ENCODE measurements around the gene NOC2L. TPM values are rescaled to one million over a fixed set of nuclear protein-coding genes. Genes with fewer than 3 reads are reported as not detected.

NOC2L gene
- total and polyA plus RNA-seq, 2 experiments from 2014 or later: 95.4 to 119 TPM

DNA sequence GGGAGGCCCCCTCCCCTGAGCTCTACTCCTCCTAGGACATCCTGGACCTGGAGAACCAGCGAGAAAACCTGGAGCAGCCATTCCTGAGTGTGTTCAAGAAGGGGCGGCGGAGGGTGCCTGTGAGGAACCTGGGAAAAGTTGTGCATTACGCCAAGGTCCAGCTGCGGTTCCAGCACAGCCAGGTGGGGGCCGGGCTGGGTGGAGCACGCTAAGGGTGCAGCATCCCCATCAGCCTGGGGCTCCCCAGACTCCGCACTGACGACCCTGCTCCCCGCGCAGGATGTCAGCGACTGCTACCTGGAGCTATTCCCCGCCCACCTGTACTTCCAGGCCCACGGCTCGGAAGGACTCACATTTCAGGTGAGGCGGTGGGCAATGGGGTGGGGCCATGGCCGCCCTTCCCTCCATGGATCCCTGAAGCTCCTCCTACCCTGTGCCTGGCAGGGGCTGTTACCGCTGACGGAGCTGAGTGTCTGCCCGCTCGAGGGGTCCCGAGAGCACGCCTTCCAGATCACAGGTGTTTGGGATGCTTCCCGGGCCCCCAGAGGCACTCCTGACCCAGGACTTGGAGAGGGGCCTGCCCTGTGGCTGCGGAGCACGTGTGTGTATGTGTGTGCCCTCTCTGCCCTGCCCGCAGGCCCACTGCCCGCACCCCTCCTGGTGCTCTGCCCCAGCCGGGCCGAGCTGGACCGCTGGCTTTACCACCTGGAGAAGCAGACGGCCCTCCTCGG is 11.4 kb upstream of the NOC2L start:
- no peak overlapping the region for H3K27ac ChIP-seq
- TF ChIP-seq, protein P1, sequence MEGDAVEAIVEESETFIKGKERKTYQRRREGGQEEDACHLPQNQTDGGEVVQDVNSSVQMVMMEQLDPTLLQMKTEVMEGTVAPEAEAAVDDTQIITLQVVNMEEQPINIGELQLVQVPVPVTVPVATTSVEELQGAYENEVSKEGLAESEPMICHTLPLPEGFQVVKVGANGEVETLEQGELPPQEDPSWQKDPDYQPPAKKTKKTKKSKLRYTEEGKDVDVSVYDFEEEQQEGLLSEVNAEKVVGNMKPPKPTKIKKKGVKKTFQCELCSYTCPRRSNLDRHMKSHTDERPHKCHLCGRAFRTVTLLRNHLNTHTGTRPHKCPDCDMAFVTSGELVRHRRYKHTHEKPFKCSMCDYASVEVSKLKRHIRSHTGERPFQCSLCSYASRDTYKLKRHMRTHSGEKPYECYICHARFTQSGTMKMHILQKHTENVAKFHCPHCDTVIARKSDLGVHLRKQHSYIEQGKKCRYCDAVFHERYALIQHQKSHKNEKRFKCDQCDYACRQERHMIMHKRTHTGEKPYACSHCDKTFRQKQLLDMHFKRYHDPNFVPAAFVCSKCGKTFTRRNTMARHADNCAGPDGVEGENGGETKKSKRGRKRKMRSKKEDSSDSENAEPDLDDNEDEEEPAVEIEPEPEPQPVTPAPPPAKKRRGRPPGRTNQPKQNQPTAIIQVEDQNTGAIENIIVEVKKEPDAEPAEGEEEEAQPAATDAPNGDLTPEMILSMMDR (IDR thresholded peaks at IDR 0.05; ENCODE audit: low read depth, low read length): no peak
- DNase-seq (ENCODE audit: low read depth in 1 of 2, low spot score in 1 of 2): no peak
- H3K4me3 ChIP-seq: no peak overlapping the region
- peaks cover 99% of the 10 kb centered on the region for H3K27me3 ChIP-seq
- H3K4me1 ChIP-seq (ENCODE audit: low read depth): no peaks in the 10 kb centered on the region
- no peaks in the 10 kb centered on the region for H3K36me3 ChIP-seq
- H3K9me3 ChIP-seq (ENCODE audit: low read depth): no peaks in the 10 kb centered on the region

DNA sequence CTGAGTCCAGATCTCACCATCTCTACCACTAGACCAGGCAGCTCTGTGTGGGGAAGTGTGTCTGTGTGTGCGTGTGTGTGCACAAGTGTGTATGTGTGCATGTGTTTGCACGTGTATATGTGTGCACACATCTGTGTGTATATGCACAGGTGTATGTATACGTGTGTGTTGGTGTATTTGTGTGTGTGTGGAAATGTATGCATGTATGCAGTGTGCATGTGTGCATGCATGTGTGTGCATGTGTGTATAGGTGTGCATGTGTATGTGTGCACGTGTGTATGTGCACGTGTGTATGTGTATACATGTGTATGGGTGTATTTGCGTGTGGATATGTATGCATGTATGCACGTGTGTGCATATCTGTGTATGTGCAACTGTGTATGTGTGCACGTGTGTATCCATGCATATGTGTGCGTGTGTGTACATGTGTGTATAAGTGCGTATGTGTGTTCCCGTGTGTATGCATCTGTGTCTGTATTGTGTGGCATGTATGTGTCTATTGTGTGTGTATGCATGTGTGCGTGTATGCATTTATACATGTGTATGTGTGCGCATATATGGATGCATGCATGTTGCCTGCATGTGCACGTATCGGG is 10.3 kb upstream of the NOC2L start:
- H3K4me3 ChIP-seq: no peak overlapping the region
- H3K27me3 ChIP-seq: peaks cover 92% of the 10 kb centered on the region
- H3K9me3 ChIP-seq (ENCODE audit: low read depth): no peaks in the 10 kb centered on the region
- no peaks in the 10 kb centered on the region for H3K4me1 ChIP-seq (ENCODE audit: low read depth)
- no peak for DNase-seq (ENCODE audit: low read depth in 1 of 2, low spot score in 1 of 2)
- no peak overlapping the region for H3K27ac ChIP-seq
- H3K36me3 ChIP-seq: no peaks in the 10 kb centered on the region
- TF ChIP-seq, protein P1 (IDR thresholded peaks at IDR 0.05; ENCODE audit: low read depth, low read length): no peak

DNA sequence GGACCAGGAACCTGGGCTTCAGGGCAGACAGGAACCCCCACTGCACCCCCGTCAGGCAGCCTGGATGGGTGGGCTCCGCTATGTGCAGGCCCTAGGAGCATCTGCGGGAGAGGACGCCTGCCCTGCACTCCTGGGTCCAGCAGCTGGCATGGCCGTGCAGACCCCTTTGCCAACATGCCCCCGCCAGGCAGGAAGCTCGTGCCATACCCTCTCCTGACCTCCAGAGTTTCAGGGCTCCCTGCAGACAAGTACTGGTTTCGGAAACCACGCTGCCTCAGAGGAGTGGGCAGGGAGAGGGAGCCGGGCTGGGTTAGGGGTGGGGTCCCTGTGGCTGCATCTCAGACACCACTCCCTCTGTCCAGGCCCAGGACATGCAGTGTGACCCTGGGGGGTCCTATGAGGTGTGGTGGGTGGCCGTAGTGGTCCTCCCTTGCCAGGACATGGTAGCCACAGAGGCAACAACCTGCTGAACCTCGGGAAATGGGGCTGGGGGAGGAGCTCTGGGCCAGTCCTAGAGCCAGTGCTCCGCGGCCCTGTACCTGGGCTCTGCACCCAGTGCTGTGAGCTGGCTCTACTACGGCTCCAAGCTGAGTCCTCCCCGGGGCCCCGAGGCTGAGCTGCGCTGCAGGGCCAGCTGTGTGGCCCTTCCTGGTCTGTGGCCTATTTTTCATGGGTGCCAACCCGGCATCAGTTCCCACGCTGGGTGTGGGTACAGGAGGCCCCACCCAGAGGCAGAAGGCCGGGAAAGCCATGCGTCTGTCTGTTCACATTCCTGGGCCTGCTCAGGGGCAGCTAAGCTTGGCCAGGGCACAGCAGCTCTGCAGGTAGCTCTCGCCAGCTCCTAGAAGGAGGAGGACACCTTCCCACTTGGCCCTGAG is 8.6 kb upstream of the NOC2L start:
- no peak for DNase-seq (ENCODE audit: low read depth in 1 of 2, low spot score in 1 of 2)
- no peak overlapping the region for H3K4me3 ChIP-seq
- H3K27ac ChIP-seq: no peak overlapping the region
- H3K36me3 ChIP-seq: no peaks in the 10 kb centered on the region
- H3K27me3 ChIP-seq: peaks cover 75% of the 10 kb centered on the region
- TF ChIP-seq, protein P1 (IDR thresholded peaks at IDR 0.05; ENCODE audit: low read depth, low read length): no peak
- H3K4me1 ChIP-seq (ENCODE audit: low read depth): no peaks in the 10 kb centered on the region
- no peaks in the 10 kb centered on the region for H3K9me3 ChIP-seq (ENCODE audit: low read depth)

DNA sequence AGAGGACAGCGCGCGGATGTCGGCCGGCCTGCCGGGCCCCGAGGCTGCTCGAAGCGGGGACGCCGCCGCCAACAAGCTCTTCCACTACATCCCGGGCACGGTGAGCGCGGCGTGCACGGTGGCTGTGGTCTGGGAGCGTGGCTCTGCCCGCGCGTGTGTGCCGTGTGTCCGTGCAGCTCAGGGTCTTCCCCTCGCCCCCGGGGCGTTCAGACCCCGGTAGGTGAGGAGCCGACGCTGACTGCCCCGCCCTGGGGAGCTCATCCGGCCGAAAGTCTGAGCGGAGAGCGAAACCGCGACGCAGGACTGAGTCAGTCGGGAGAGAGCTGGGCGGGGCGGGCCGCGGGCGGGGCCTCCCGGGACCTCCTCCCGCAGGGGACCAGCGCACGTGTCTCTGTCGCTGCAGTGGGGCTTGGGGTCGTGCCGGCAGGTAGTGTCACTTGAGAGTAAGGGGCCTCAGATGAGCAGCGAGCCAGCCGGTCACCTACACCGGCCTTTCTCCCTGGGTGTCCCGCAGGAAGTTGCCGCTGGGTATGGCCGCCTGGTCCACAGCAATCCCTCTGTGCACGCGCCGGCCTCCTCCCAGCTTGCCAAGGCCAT is 7.7 kb upstream of the NOC2L start:
- H3K9me3 ChIP-seq (ENCODE audit: low read depth): no peaks in the 10 kb centered on the region
- no peaks in the 10 kb centered on the region for H3K4me1 ChIP-seq (ENCODE audit: low read depth)
- TF ChIP-seq, protein P1 (IDR thresholded peaks at IDR 0.05; ENCODE audit: low read depth, low read length): no peak
- H3K27ac ChIP-seq: no peak overlapping the region
- peak; percentile 55 to 56 for DNase-seq (ENCODE audit: low read depth in 1 of 2, low spot score in 1 of 2)
- peak overlapping the region; percentile 20 for H3K4me3 ChIP-seq
- peaks cover 66% of the 10 kb centered on the region for H3K27me3 ChIP-seq
- no peaks in the 10 kb centered on the region for H3K36me3 ChIP-seq

DNA sequence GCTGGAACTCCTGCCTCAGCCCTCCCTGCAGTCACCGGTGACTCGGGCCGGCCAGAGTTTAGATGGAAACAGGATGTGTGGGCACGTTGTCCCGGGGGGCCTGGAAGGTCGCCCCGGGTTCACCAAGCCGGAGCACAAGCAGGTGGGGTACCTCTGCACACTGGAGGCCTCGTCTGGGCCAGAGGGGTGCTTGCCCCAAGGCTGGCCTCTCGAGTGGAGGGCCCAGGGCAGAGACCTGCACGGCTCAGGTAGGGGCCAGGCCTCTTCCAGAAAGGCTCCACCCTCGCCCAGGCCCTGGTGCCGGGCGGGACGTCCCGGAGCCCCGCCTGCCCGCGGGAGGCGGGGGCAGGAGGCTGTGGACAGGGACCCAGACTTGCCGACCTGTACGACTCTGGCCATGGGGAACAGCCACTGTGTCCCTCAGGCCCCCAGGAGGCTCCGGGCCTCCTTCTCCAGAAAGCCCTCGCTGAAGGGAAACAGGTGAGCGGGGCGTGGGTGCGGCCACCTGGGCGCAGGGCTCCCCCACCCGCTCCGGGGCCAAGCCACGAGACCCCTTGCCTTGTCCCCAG is 7.2 kb upstream of the NOC2L start, which contains the start of gene PLEKHN1:
TSS of gene PLEKHN1 (plus strand) at position 348 of the 569 bp plus-strand sequence. CDS start at position 398, 50 bp downstream.
- Histone ChIP-seq H3K9me3 (ENCODE audit: low read depth) (no peaks in the 10 kb centered on the region), H3K36me3 (no peaks in the 10 kb centered on the region), H3K27ac (no peak within 1 kb of the TSS), H3K27me3 (peaks cover 60% of the 10 kb centered on the region), H3K4me1 (ENCODE audit: low read depth) (no peaks in the 10 kb centered on the region), H3K4me3 (peak within 1 kb of the TSS; percentile 20)
- DNase-seq (ENCODE audit: low read depth in 1 of 2, low spot score in 1 of 2): peak in 1 of 2 donors; percentile 33
- TF ChIP-seq, protein P1 (IDR thresholded peaks at IDR 0.05; ENCODE audit: low read depth, low read length): no peak
